GM12801 (cell line): ENCODE results near the gene ATG4A.

Source experiments
- TF ChIP-seq, protein P1 (sequence below): IDR thresholded peaks from one replicate; pipeline ENCODE4 v1.5.1; 2011; ENCODE audit warnings: control low read depth; ENCODE audit not compliant: insufficient read length; ENCODE audit errors: extremely low read depth

Gene ATG4A

DNA sequence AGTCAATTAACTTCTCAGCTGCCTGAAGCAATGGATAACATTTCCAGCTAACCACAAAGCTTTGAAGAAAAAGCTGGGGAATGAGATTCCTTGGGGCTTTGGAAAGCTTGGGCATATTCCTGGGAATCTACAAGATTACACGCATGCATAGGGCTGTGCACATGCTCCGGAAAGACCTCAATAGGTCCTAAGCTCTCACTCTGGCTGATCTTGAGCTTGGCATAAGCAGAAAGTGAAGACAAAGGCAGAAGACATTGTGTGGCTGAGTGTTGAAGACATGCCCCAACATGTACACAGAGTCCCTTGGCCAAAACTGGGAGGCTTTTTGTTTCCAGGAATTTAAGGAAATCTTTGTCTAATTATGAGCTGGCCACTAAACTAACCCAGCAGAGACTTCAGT lies 31.2 kb downstream of the ATG4A start:
- TF ChIP-seq, protein P1, sequence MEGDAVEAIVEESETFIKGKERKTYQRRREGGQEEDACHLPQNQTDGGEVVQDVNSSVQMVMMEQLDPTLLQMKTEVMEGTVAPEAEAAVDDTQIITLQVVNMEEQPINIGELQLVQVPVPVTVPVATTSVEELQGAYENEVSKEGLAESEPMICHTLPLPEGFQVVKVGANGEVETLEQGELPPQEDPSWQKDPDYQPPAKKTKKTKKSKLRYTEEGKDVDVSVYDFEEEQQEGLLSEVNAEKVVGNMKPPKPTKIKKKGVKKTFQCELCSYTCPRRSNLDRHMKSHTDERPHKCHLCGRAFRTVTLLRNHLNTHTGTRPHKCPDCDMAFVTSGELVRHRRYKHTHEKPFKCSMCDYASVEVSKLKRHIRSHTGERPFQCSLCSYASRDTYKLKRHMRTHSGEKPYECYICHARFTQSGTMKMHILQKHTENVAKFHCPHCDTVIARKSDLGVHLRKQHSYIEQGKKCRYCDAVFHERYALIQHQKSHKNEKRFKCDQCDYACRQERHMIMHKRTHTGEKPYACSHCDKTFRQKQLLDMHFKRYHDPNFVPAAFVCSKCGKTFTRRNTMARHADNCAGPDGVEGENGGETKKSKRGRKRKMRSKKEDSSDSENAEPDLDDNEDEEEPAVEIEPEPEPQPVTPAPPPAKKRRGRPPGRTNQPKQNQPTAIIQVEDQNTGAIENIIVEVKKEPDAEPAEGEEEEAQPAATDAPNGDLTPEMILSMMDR: no peak

DNA sequence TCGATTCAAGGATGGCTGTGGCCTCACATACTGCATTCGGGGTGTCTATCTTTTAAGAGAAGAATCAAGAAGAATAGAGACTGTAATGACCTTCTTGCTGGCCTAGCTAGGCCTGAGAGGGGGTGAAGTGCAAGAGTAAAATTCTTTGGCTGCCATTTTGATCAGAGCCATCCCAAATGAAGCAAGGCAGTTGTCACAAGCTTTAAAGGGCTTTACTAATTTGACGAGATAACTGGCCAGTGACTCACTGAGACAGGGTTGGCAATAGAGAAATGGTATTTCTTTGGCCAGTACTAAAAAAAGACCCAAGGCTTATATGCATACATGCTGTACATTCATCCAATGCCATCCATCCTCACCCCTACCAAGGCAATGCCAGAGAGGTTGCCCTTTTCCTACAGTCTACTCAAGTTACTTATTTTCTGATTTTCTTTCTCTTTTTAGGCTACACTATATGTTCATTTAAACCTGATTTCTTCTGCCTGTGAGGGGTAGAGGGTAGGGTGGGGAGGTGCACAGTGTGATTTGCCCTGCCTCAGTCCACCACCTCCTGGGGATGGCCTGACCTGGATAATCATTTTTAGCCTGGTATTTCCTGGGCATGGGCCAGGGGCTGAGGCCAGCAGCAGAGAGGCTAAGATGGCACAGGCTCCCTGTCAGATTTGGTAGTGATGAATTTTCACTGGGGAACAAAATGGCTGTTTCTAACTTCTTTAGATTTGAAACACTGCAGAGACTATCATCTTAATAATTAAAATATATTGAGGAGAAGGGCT lies 32.2 kb downstream of the ATG4A start:
- TF ChIP-seq, protein P1: no peak

DNA sequence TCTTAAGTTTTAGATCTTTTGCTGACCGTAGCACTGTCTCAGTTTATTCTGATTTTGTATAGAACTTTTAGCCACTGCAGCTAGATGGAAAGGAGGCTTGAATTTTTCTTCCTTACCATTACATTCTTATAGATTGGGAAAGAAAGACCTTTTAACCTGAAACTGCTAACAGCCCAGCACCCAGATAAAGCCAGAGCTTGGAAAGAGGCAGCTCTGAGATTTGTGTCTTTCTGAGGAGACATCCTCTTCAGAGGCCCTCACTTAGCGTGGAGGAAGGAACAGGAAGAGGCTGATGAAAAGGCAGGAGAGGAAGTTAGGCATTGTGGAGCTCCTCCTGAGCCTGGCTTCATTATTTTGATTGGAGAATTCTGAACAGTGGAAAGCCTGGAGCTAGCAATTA lies 35.1 kb downstream of the ATG4A start:
- TF ChIP-seq, protein P1: no peak

DNA sequence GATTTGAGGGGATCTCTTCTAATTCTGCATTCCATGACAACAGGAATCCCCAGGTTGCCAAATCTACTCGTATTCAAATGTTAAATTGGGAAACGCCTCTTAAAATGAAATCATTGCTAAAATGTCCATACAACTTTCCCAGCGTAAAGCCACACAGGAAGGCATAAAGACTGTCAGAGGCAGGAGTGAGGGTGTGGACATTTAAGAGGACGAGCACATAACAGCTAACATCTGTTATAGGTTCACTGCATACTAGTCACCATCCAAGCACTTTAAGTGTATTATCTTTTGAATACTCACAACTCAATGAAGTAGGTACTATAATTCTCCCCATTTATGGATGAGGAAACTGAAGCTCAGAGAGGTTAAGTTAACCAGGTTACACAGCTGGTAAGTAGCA lies 35.6 kb downstream of the ATG4A start:
- TF ChIP-seq, protein P1: no peak

DNA sequence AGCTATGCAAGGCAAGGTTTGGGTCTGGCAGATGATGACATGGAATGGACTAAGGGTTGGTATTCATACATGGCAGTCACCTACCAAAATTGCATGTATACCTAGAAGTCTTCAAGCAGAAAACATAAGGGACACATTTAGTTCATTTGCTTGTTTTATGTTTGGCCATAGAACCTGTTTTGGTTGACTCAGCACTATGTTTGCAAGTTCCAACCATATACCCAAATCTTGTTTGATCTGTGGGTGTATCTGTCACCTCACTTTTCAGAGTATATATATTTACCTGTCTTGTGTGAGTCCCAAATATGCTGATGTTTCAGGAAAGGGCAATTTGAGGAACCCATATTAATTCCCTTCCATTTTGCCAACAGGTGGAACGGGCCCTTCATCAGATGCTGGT lies 39.3 kb downstream of the ATG4A start:
- TF ChIP-seq, protein P1: no peak

DNA sequence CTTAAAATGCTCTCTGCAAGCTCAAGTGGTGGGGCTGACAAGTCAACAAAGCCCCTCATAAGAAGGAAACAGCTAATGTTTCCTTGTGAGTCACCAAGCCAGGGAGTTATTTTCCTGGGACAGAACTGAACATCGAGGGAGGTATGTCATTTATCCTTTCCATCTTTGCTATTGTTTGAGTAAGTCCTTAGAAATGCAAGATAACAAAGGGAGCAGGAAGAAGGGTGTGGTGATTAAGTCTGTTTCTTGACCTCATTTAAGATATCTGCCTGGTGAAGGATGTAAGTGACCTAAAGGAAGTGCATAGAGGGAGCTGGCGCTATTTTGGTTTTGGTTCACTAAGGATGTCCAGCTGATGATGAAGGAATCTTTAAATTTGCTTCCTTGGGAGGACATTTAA lies 39.9 kb downstream of the ATG4A start:
- TF ChIP-seq, protein P1: no peak

DNA sequence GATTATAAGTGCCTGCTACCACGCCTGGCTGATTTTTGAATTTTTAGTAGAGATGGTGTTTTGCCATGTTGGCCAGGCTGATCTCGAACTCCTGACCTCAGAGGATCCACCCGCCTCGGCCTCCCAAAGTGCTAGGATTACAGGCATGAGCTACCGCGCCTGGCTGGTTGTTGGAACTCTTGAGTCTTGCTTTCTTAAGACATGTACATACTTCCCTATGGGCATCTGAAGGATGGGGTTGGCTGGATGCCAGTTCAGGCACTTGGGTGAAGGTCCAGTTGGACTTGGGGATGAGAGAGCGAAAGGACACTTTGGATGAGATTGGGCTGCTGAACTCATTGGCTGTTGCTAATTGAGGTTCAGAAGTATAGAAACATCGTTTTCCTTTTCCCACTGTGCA lies 40.5 kb downstream of the ATG4A start:
- TF ChIP-seq, protein P1: no peak
